ENCODE measurements around the gene MGAT4D.

DNA sequence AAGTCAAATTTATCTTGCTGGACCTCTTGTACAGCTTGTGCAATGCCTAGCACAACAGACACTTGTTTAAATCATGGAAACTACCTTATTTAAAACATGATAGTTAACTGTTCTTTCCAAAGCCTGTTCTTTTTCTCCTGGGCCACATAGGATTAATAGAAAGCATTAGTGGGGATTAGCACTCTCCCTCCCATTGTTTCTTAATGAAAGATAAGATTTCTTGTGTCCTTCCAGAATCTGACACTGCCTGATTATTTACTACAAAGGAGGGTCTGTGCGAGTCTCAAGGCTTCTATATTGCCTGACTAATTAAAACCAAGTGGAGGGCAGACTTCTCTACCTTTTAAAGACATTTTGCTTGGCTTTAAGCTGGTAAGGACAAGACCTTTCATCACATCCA is 17.3 kb upstream of the MGAT4D start:
- TF ChIP-seq POLR2A (IDR thresholded peaks at IDR 0.05) (no peak), EP300 (IDR thresholded peaks at IDR 0.05) (no peak), POLR2AphosphoS5 (IDR thresholded peaks at IDR 0.05) (no peak)
- TF ChIP-seq, protein P1, sequence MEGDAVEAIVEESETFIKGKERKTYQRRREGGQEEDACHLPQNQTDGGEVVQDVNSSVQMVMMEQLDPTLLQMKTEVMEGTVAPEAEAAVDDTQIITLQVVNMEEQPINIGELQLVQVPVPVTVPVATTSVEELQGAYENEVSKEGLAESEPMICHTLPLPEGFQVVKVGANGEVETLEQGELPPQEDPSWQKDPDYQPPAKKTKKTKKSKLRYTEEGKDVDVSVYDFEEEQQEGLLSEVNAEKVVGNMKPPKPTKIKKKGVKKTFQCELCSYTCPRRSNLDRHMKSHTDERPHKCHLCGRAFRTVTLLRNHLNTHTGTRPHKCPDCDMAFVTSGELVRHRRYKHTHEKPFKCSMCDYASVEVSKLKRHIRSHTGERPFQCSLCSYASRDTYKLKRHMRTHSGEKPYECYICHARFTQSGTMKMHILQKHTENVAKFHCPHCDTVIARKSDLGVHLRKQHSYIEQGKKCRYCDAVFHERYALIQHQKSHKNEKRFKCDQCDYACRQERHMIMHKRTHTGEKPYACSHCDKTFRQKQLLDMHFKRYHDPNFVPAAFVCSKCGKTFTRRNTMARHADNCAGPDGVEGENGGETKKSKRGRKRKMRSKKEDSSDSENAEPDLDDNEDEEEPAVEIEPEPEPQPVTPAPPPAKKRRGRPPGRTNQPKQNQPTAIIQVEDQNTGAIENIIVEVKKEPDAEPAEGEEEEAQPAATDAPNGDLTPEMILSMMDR (IDR thresholded peaks at IDR 0.05): no peak

Data from gastroesophageal sphincter (tissue), 3 donors.